Activated CD4-positive, alpha-beta T cell treated with anti-CD3 and anti-CD28 coated beads, Interleukin-2, amount 50 U/mL, for 16 hours (primary cell): ENCODE measurements around the gene SRRM3.
A peak's percentile ranks its signal among the peaks of the same experiment; 100 is the strongest.
"Not testable (repeated sequence)": the region's sequence is repeated elsewhere in the genome, so short reads cannot be mapped to it uniquely, and the experiment has no call there.

Source experiments
- DNase-seq: peaks from one replicate; pipeline ENCODE4 v3.0.0-alpha.2; 2020

The SRRM3 gene

GRCh38 chr7:76231583-76231982 is 29.9 kb downstream of the SRRM3 start:
- no peak for DNase-seq

GRCh38 chr7:76232698-76233097 is 31.0 kb downstream of the SRRM3 start:
- DNase-seq: no peak

- no peak for DNase-seq
Measured at GRCh38 chr7:76233538-76234281, 32.0 kb downstream of the SRRM3 start.

GRCh38 chr7:76234282-76234584 is 32.5 kb downstream of the SRRM3 start:
- no peak for DNase-seq

GRCh38 chr7:76234931-76235441 is 33.3 kb downstream of the SRRM3 start:
- DNase-seq: peak; percentile 84

GRCh38 chr7:76236224-76236623 is 34.5 kb downstream of the SRRM3 start:
- DNase-seq: no peak

- DNase-seq: no peak
Measured at GRCh38 chr7:76238326-76238725, 36.6 kb downstream of the SRRM3 start.

- no peak for DNase-seq
Measured at GRCh38 chr7:76241141-76241540, 39.4 kb downstream of the SRRM3 start.

GRCh38 chr7:76242517-76243063 is 40.9 kb downstream of the SRRM3 start:
- not testable (repeated sequence) for DNase-seq

GRCh38 chr7:76244781-76245391 is 43.2 kb downstream of the SRRM3 start:
- no peak for DNase-seq

GRCh38 chr7:76246804-76247389 is 45.2 kb downstream of the SRRM3 start:
- no peak for DNase-seq

- DNase-seq: no peak
Measured at GRCh38 chr7:76247938-76248337, 46.2 kb downstream of the SRRM3 start.

GRCh38 chr7:76252021-76252420 is 50.3 kb downstream of the SRRM3 start:
- DNase-seq: no peak

- DNase-seq: no peak
Measured at GRCh38 chr7:76254781-76255180, 53.1 kb downstream of the SRRM3 start.

GRCh38 chr7:76257973-76258372 is 56.3 kb downstream of the SRRM3 start:
- DNase-seq: no peak

- DNase-seq: no peak
Measured at GRCh38 chr7:76259124-76260093, 57.7 kb downstream of the SRRM3 start.

GRCh38 chr7:76260171-76260703 is 58.5 kb downstream of the SRRM3 start:
- peak; percentile 42 for DNase-seq

- no peak for DNase-seq
Measured at GRCh38 chr7:76261329-76261728, 59.6 kb downstream of the SRRM3 start.

- no peak for DNase-seq
Measured at GRCh38 chr7:76261931-76262330, 60.2 kb downstream of the SRRM3 start.

- peak; percentile 54 for DNase-seq
Measured at GRCh38 chr7:76262683-76263402, 61.1 kb downstream of the SRRM3 start.

- DNase-seq: no peak
Measured at GRCh38 chr7:76265299-76265698, 63.6 kb downstream of the SRRM3 start.
